ENCODE results near the gene MCRIP2. TPM values are rescaled to one million over a fixed set of nuclear protein-coding genes. Genes with fewer than 3 reads are reported as not detected.
A peak's percentile ranks its signal among the peaks of the same experiment; 100 is the strongest.

The MCRIP2 gene
- total and polyA plus RNA-seq, 9 of the 15 experiments (the other 6 are each of a cell fraction or from before 2014, with no cell fraction given): 0.80 to 120 (median 35.2) TPM

DNA sequence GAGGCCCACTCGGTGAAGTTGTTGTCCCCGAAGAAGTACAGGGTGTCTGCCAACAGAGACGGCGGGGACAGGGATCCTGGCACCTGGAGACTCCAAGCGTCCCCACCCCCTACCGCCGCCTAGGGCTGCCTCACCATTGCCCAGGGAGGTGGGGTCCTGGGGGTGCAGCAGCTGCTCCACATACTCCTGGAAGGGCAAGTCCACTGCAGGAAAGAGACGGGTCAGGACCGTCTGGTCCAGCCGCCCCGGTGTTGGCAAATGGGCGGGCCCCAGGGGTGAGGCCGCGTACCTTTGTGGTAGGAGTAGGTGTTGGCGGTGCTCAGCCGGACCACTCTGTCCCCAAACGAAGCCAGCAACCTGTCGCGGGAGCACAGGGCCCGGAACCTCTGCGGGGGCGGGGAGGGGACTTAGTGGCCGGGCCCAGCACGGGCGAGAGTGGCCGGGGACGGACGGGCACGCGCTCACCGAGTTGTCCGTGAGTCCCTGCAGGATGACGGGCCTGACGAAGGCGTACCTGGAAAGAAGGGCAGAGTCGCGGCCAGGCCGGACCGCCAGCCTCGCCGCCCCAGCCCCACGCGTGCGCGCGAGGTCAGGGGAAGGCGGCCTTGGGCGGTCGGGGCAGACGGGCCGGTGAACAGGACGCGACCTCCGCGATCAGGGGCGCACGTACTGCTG, 41.9 kb downstream of the MCRIP2 start (continued):
- TF ChIP-seq ZNF717 (CRISPR knock-in tag; IDR thresholded peaks at IDR 0.05) (0 out of 2 replicates have a peak, but pooled peaks have one; percentile 55), HIVEP1 (CRISPR knock-in tag; IDR thresholded peaks at IDR 0.05) (peak; percentile 17; the same call in 1 of the 2 replicates), CHD1 (IDR thresholded peaks at IDR 0.05; ENCODE audit: low read length) (peak; percentile 76), PTBP1 (IDR thresholded peaks at IDR 0.05; ENCODE audit: low read depth, low read length) (0 out of 2 replicates have a peak, but pooled peaks have one; percentile 29), SLC30A9 (CRISPR knock-in tag; IDR thresholded peaks at IDR 0.05) (0 out of 2 replicates have a peak, but pooled peaks have one; percentile 52), NFIC (IDR thresholded peaks at IDR 0.05) (0 out of 2 replicates have a peak, but pooled peaks have one; percentile 6), TCFL5 (CRISPR knock-in tag; conservative IDR thresholded peaks at IDR 0.05) (no peak), THRB (CRISPR knock-in tag; conservative IDR thresholded peaks at IDR 0.05) (0 out of 2 replicates have a peak, but pooled peaks have one; percentile 53), HDAC8 (tag; IDR thresholded peaks at IDR 0.05) (0 out of 2 replicates have a peak, but pooled peaks have one; percentile 15), DNMT1 (IDR thresholded peaks at IDR 0.05) (no peak), MTA3 (IDR thresholded peaks at IDR 0.05; ENCODE audit: borderline replicate concordance) (no peak), MEF2A (IDR thresholded peaks at IDR 0.05; ENCODE audit: control insufficient read depth, low read depth, low read length) (no peak), HMG20B (CRISPR knock-in tag; IDR thresholded peaks at IDR 0.05) (no peak), MED1 (CRISPR knock-in tag; IDR thresholded peaks at IDR 0.05; ENCODE audit: borderline replicate concordance) (no peak), PHF20 (IDR thresholded peaks at IDR 0.05; ENCODE audit: partially characterized antibody) (no peak), POLR2B (IDR thresholded peaks at IDR 0.05; ENCODE audit: low read depth, partially characterized antibody) (peak; percentile 48), CBFB (CRISPR knock-in tag; IDR thresholded peaks at IDR 0.05) (0 out of 2 replicates have a peak, but pooled peaks have one; percentile 43), RBBP5 (IDR thresholded peaks at IDR 0.05; ENCODE audit: borderline replicate concordance, insufficient read depth, low read length, poor library complexity, severe bottlenecking) (peak; percentile 66)
- TF ChIP-seq, protein P1, sequence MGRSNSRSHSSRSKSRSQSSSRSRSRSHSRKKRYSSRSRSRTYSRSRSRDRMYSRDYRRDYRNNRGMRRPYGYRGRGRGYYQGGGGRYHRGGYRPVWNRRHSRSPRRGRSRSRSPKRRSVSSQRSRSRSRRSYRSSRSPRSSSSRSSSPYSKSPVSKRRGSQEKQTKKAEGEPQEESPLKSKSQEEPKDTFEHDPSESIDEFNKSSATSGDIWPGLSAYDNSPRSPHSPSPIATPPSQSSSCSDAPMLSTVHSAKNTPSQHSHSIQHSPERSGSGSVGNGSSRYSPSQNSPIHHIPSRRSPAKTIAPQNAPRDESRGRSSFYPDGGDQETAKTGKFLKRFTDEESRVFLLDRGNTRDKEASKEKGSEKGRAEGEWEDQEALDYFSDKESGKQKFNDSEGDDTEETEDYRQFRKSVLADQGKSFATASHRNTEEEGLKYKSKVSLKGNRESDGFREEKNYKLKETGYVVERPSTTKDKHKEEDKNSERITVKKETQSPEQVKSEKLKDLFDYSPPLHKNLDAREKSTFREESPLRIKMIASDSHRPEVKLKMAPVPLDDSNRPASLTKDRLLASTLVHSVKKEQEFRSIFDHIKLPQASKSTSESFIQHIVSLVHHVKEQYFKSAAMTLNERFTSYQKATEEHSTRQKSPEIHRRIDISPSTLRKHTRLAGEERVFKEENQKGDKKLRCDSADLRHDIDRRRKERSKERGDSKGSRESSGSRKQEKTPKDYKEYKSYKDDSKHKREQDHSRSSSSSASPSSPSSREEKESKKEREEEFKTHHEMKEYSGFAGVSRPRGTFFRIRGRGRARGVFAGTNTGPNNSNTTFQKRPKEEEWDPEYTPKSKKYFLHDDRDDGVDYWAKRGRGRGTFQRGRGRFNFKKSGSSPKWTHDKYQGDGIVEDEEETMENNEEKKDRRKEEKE (IDR thresholded peaks at IDR 0.05; ENCODE audit: borderline replicate concordance in 1 of 2, control insufficient read depth in 1 of 2, low read depth in 2 of 2, low read length in 1 of 2): no peak
- TF ChIP-seq, protein P2, sequence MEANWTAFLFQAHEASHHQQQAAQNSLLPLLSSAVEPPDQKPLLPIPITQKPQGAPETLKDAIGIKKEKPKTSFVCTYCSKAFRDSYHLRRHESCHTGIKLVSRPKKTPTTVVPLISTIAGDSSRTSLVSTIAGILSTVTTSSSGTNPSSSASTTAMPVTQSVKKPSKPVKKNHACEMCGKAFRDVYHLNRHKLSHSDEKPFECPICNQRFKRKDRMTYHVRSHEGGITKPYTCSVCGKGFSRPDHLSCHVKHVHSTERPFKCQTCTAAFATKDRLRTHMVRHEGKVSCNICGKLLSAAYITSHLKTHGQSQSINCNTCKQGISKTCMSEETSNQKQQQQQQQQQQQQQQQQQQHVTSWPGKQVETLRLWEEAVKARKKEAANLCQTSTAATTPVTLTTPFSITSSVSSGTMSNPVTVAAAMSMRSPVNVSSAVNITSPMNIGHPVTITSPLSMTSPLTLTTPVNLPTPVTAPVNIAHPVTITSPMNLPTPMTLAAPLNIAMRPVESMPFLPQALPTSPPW (CRISPR knock-in tag; IDR thresholded peaks at IDR 0.05): no peak
- TF ChIP-seq, protein P3, sequence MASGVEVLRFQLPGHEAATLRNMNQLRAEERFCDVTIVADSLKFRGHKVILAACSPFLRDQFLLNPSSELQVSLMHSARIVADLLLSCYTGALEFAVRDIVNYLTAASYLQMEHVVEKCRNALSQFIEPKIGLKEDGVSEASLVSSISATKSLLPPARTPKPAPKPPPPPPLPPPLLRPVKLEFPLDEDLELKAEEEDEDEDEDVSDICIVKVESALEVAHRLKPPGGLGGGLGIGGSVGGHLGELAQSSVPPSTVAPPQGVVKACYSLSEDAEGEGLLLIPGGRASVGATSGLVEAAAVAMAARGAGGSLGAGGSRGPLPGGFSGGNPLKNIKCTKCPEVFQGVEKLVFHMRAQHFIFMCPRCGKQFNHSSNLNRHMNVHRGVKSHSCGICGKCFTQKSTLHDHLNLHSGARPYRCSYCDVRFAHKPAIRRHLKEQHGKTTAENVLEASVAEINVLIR (CRISPR knock-in tag; IDR thresholded peaks at IDR 0.05): no peak
